DMS153 treated with DMSO at 0.1 percent for 48 hours (cell line): ENCODE results near the gene GPC1.

Experiments
- DNase-seq: peaks from one replicate; lab custom pipeline; 2025; ENCODE audit not compliant: unreplicated experiment; lab: John Stamatoyannopoulos, UW

Gene GPC1

DNA sequence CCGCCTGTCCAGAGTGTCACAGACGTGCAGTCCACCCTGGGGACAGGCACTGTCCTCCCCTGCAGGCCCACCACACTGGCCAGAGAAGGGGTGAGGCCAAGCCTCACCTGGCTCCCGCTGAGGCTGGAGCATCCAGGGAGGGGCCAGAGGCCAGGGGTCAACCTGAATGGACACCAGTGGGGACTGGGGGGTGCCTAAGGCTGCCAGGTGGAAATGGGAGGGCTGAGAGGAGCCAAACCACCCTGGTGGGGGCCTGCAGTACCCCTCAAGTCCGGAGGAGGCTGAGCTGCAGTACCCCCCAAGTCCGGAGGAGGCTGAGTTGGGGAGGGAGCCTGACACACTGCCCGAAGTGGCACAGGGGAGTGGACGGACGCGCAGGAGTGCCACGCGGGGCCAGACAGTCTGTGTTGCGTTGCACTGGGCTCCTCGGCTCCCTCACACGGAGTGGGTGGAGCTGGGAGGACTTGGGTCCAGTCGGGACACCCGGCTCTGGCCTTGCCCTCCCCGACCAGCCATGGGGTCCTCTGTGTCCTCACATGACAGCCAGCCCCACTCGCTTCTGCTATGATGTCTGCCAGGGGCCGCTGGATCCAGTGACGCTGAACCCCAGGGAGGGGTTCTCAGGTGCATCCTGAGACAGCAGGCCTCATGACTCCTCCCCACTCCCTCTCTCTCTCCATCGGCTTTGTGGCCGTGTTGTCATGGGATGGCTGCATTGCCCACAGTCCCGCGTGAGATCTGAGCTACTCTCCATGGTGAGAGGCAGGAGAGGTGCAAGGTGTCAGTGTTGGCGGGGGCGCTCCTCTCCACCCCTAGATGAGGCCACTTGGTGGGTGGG lies 22.3 kb upstream of the GPC1 start:
- DNase-seq: no peak

DNA sequence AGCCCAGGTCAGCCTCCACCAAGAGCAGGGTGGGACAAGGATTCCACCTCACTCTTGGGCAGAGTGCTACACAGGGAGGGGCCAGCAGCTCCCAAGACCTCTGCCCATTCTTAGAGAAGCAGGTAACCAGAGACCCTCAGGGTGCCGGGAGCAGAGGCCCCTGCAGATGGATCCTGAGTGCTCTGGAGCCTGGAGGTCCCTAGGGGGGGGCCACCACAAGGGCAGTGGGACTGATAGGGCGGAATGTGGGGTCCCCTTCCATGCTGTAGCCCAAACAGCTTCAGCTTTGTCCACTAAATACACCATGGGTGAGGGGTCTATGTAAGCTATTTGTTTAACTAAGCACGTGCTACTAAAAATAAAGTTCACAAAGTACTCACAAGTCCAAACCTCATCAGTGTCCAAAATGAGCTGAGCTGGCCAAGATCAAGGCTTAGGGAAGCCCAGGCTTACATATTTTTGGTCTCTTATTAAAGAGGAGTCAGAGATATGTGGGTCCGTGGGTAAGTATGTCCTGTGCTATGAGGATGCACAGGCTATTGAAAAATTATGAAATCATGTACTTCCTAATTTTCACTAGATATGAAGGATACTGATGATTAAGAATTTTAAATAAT lies 21.5 kb upstream of the GPC1 start:
- no peak for DNase-seq

DNA sequence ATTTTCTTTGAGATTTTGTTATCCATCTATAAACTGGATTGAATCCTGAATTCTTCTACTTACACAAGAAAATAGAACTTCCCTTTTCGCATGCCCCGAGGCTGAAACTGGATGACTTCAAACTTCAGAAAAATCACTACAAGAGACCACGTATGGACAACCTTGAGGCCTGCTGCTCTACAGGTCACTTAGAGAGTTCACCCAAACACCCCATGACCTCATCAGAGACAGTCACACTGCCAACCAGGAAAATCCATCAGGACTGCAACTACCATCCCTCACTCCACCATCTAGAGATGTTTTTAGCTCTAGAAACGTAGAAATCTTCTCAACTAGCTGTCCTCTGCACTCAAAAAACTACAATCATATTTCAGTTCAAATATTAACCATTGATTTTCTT lies 18.6 kb upstream of the GPC1 start:
- DNase-seq: no peak

DNA sequence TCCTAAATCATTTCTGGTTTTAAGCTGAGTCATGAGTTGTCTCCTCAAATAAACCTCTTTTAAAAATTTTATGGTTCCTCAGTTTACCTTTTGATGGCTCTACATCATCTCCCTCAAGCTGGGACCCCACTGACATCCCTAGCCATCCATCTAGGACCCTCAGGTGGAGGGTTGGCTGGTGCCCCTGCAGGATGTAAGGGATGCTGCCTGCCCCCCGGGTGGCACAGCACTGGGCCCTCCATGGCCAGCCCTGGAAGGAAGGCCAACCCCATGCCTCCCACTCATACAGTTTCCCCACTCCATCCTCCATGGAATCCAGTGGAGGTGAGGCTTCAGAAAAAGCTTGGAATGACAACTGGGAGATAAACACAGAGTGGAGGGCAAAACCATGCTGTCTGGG lies 17.2 kb upstream of the GPC1 start:
- no peak for DNase-seq

DNA sequence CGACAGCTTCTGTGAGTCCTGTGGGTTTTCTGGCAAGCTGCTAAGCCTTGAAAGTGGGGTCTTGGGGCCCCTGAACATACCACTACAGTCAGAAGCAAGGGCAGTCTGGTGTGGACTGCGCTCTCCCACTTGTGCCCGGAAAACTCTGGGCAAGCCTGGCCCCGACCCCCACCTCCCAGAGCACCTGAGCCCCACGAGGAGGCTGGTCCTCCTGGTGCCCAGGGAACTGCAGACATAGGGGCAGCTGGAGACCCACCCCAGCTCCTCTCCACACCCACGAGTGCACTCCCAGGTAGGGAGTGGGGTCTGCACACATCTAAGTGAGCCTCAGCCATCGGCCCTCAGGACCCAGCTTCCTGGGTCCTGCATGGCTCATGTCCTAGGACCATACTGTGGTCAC lies 16.2 kb upstream of the GPC1 start:
- no peak for DNase-seq

DNA sequence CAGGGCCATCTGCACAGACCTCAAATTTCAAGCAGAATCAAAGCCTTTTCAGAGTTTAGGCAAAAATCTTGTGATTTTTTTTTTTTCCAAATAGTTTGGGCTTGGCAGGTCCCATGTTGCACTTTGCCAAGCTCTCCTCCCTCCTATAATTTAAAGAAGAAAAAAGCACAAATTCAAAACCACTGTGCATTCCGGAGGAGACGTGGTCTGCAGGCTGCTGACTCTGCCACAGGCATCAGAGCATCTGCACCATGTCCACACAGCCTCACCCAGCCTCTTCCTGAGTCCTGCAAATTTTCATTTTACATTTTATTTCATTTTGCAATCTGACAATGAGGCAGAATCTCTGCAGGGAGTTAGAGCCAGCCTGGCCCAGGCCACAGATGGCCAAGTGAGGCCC lies 15.7 kb upstream of the GPC1 start:
- DNase-seq: no peak

DNA sequence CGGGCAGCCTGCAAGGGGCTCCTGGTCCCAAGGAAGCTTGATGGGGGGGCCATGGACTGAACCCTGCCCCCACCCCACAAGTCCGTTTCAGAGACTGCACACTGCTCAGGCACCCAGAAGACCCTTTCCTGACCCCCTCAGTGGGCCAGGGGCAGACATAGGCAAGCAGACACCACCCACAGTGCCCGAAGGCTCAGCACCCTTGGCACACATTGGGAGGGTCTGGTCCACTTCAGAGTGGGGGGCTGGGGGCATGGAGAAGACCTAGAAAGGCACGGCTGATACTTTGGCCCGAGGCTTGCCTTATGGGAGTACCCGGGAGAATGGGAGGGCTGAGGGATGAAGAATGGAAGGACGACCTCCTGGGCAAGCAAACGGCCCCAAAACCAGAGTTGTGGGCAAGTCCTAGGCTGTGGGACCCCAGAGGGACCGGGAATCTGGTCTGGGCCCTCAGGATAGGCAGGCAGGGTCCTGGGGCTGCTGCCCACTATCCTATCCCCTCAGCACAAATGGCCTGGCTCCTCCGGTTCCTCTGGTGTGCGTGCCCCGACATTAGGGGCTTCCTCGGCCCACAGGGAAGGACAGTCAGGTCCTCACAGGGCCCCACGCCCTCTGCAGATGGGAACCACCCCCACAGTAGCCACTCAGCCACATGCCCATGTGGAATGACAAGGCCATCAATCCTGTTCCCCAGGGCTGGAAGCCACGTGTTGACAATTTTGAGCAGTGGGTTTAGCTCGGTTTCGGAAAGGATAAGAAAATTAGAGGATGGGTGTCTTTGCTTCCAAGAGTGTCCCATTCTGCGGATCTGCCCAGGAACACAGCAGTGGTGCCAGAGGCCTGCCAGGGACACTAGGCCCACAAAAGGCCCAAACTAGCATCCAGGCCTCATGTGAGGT lies 15.0 kb upstream of the GPC1 start:
- no peak for DNase-seq

DNA sequence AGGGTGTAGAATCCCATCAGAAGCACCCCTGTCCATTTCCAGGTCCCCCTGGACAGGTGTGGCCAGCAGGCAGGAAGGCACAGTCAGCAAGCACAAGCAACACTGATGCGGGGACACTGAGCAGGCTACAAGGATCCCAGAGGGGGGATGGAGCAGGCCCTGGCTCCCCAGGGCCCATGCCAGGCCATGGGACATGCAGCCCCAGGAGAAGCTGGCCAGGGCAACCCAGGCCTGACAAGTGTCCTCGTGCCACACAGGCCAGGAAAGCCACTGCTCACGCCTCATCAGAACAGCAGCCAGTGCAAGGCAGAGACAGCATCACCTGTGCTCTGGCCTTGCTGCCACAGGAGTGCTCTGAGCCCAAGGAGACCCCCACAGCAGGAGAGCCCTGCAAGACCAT lies 14.1 kb upstream of the GPC1 start:
- no peak for DNase-seq

DNA sequence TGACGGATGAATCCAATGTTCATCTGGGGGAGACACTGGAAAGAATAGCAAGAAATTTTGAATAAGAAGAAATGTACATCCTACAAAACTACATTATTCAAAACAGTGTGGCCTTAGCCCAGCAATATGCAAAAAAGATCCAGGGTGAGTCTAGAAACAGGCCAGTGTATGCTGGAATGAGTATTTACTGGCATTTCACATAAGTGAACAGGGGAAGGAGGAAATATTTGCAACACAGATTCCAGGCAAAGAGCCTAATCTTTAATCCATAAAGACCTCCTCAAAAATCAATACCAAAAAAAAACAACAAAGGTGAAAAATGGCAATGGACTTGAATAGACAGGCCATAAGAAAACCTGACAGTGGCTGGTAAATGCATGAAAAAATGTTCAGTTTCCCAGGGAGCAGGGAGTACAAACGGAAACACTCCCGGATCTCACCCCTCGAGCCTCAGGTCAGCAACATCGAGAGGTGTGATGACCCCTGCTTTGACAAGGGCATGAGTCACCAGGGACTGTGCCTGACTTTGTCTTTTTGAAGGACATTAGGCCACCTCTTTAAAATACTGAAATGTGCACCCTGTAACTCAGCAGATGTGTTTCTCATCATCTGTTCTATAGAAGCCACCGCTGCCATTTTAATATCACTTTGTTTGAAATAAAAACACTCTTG lies 12.7 kb upstream of the GPC1 start:
- DNase-seq: no peak

DNA sequence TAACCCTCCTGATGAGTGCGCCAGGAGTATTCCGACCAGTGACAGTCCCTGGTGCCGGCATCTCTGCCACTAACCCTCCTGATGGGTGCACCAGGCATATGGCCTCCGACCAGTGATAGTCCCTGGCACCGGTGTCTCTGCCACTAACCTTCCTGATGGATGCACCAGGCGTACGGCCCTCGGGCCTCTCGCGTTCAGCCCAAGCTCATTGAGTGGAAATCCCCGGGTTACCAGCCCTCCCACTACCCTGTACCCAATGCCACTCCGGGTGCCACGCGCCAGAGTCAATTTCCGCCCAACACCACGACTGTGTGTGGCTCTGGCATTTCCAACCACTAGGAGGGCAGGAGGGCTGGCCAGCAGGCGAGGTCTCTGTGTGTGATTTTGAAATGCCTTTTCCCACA lies 11.7 kb upstream of the GPC1 start:
- no peak for DNase-seq

DNA sequence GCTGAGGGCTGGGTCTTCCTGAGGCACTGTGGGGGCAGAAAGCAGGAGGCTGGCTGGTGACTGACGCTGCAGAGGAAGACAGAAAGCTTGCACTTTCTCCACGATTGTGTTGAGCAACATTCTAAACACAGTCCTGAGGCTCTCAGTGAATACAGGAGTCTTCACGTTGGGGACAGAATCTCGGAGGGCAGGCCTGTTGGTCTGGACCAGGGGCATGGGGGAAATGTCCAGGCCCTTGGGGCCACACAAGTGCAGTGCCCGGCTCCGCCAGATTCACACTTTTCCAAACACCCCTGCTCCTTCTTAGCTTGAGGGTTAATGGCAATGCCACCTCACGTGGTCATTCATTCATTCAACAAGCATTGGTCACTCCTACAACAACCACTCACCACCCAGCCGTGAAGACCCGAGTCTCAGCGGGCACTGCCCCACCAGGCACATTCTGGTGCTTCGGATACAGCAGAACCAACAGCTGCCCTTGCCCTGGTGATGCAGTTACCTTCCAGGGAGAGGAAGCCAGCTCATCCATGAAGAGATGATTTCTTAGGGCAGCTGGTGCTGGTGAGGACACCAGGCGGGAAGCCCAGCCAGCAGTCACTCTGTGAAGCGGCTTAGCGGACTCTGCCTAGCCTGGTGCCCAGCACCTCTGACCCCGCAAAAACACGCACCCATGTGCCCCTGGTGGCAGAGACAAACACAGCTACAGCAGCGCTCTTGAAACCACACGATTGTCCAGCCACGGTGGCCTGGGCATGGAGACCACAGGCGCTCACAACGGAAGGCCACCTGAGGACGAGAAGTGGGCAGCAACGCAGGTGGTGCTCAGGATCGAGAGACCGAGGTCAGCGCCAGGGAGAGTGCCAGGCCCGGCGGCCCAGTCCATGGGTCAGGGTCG lies 10.9 kb upstream of the GPC1 start:
- DNase-seq: no peak

DNA sequence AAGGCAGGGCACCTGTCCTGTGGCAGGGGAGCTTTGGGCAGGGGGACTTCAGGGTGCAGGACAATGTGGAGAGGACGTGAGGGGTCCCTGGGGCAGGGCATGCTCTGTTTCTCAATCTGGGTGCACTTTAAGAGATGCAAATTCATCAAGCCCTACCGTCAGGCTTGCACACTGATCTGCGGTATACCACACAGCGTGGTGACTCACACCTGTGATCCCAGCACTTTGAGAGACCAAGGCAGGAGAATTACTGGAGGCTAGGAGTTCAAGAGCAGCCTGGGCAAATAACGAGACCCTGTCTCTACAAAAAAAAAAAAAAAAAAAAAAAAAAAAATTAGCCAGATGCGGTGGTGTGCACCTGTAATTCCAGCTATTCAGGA lies 10.2 kb upstream of the GPC1 start:
- no peak for DNase-seq

DNA sequence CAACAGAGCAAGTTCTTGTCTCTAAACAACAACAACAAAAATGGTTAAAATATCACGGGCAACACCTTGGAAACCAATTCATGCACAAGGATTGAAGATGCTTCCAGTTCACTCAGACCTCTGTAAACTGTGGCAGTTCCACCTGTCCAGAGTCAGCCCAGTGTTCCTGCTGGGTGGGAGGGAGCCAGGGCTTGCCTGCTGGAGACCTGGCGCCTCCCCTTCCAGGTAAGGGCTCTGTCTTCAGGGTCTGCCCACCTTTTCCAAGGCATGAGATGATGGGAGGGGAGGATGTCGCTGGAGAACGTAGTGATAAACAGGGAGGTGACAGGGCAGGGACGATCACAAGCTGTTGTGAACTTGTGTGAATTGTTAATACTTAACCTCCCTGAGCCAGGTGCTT lies 9.8 kb upstream of the GPC1 start:
- DNase-seq: no peak

DNA sequence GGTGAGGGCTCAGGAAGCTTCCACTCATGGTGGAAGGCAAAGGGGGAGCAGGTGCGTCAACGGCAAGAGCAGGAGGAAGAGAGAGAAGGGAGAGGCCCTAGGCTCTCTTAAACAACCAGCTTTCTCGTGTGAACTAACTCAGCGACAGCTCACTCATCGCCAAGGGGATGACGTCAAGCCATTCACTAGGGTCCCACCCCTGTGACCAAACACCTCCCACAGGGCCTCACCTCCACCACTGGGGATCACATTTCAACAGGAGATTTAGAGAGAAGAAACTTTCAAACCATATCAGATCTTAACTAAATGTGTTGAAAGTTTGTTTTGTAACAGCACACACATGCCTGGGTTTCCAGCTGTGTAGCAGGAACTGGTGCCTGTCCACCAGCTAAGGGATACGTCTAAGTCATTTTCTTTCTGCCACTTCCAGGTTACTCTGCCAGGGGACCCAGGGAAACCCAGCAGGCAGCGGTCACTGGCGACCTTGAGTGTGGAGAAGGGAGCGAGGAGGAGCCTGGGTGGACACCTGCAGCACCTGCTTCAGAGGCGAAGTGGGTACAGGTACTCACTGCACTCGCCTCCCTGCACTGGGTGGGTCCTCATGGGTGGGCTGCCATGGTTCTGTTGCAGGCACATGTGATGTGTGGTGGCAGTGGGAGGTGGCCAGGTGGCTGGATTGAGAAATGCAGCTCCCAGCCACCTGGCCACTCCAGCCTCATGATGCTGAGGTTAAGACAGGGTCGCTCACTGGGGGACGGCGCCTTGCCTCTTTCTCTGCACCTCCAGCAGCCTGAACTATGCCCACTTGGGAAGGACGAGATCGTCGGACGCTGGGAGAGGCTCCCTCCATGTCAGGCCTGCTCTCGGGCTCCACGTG lies 8.4 kb upstream of the GPC1 start:
- DNase-seq: no peak

DNA sequence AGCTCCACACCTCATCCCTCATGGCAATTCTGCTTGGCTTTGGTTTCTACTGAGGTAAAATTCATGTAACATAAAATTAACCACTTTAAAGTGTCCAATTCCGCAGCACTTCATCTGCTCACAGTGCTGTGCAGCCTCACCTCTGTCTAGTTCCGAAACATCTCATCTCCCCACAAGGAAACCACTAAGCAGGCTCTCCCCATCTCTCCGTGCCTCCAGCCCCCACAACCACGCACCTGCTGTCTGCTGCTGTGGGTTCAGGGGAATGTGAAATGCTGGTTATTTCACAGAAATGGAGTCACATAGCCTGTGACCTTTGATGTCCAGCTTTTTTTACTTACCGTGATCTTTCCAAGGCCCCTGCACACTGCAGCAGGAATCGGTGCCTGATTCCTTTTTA lies 7.7 kb upstream of the GPC1 start:
- DNase-seq: no peak

DNA sequence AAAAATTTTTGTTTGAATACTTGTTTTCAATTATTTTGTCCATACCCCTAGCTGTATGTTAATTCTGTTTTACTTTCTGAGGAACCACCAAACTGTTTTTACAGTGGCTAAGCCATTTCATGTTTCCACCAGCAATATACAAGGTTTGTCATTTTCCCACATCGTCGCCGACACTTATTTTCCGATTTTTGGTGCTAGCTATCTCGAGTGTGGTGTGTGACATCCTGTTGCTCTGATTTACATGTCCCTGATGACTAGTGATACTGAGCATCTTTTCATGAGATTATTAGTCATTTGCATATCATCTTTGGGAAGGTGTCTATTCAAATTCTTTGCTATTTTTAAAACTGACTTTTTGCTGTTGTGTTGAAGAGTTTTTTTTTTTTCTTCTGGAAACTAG lies 7.2 kb upstream of the GPC1 start:
- no peak for DNase-seq

DNA sequence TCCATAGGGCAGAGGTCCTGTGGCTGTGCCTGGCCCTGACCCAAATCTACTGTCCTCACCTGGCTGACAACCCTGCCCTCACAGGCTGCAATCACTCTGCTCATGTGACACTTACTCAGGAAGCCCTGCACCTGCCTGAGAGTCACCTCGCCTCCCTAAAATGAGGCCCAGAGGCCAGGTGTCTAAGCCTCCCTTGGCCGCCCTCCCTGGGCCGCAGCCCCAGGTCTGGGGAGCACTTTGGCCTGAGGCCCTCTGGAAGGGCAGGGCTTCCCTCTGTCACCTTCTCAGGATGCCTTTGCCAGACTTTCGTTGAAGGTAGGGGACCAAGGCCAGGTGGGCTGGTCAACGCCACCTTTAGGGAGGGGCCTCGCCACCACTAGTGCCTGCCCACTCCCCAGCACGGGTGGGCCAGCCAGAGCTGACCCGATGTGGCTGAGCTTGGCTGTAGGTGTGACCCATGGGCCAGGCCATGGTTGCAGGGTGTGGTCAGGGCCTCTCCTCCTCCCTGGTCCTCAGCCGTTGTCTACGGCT lies 6.1 kb upstream of the GPC1 start:
- no peak for DNase-seq

DNA sequence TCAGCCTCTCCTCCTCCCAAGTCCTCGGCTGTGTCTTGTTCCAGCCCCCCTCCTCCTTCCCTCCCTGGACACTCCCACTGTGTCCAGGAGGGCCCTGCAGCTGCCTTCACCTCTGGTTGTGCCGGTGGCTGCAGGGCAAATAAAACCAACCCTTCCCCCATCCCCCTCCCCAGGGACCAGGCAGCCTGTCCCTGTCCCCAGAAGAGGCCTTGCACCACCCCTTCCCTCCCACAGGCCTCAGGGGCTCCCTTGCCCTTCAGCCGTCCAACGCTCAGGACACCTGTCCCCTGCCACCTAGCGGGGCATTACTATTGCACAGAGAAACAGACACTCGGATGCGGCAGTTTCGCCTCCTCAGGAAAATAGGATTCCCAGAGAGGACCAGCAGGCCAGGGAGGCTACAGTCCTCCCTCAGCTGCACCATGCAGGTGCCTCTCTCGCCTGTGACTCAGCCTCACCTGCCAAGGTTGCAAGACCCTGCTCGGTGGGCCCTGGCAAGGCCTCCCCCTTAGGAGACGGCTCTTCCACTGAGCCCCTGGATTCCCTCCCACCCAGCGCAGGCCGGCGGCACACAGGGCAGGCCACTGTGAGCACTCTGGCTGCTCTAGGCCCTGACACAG lies 5.5 kb upstream of the GPC1 start:
- DNase-seq: no peak

DNA sequence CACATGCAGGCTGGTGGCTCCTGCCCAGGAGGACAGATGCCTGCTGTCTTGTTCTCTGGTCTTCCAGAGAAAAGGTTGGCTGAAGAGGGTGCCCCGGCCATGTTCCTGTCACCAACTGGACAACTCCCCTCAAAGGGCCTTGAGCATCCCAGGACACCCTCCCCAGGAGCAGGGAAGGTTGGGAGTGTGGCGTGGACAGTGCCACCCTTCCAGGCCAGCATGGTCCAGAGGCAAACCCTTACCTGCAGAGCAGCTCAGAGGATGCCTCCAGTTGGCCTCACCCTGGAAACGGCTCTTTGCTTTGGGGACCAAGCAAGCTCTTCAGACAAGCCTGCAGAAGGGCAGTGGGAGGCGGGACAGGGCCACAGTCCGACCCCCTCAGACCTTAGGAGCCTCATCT lies 4.9 kb upstream of the GPC1 start:
- DNase-seq: no peak
